Right lobe of liver (tissue), 4 donors: ENCODE data around the gene SPPL3.

Experiments used
- CTCF ChIP-seq, 4 donors: fragments of 200-600 bp in 3 of 4; fragments of 450-650 bp in 1 of 4; IDR thresholded peaks; one replicate each; pipeline versions ENCODE4 v1.5.1 to v1.8.0; 2016 to 2022; ENCODE audit warnings: antibody characterized with exemption in 4 of 4, mild to moderate bottlenecking in 2 of 4
- POLR2A ChIP-seq: fragments of 450-650 bp; IDR thresholded peaks from one replicate; pipeline ENCODE4 v1.6.1; 2017; ENCODE audit warnings: antibody characterized with exemption, mild to moderate bottlenecking
- donor health status: DM: no; HTN: no; CAD: no.
- donor health status: DM: no; HTN: no; CAD: no.
- donor health status: DM: no; HTN: yes; CAD: no.

- TF ChIP-seq CTCF (IDR thresholded peaks at IDR 0.05) (no peak), POLR2A (no peak)
Observed at GRCh38 chr12:120844768-120845449, 59.2 kb downstream of the SPPL3 start.
